Liver (tissue), 9 donors: ENCODE measurements around the gene TXNRD2. TPM values are rescaled to one million over a fixed set of nuclear protein-coding genes. Genes with fewer than 3 reads are reported as not detected.

ENCODE experiments used
- DNase-seq: peaks from one replicate; pipeline ENCODE4 v3.0.0-alpha.2; 2017; ENCODE audit warnings: low spot score
- H3K27ac ChIP-seq, 2 donors: one replicate each; pipeline ENCODE4 v1.7.0; 2013; ENCODE audit warnings: inconsistent platforms in 2 of 2, low read length in 2 of 2, control low read depth in 1 of 2, low read depth in 1 of 2, mild to moderate bottlenecking in 1 of 2
- H3K27me3 ChIP-seq, 4 donors: one replicate each; pipeline versions ENCODE4 v1.6.1 to v1.7.0; 2013; ENCODE audit warnings: low read length in 3 of 4, inconsistent platforms in 1 of 4, mild to moderate bottlenecking in 1 of 4, moderate library complexity in 1 of 4; ENCODE audit not compliant: control insufficient read depth in 4 of 4, insufficient read depth in 4 of 4
- H3K36me3 ChIP-seq, 4 donors: one replicate each; pipeline versions ENCODE4 v1.6.1 to v1.7.0; 2013; ENCODE audit warnings: low read length in 3 of 4, mild to moderate bottlenecking in 3 of 4, low read depth in 1 of 4, moderate library complexity in 1 of 4; ENCODE audit not compliant: control insufficient read depth in 4 of 4, insufficient read depth in 3 of 4
- H3K4me1 ChIP-seq, 4 donors: one replicate each; pipeline versions ENCODE4 v1.6.1 to v1.7.0; 2013; ENCODE audit warnings: low read length in 3 of 4, mild to moderate bottlenecking in 3 of 4, moderate library complexity in 1 of 4; ENCODE audit not compliant: control insufficient read depth in 4 of 4, insufficient read depth in 4 of 4
- H3K4me3 ChIP-seq, 3 donors: one replicate each; pipeline versions ENCODE4 v1.6.1 to v1.7.0; 2013; ENCODE audit warnings: low read length in 3 of 3, control low read depth in 1 of 3, low read depth in 1 of 3, mild to moderate bottlenecking in 1 of 3
- H3K9ac ChIP-seq, 2 donors: one replicate each; pipeline ENCODE4 v1.7.0; 2013; ENCODE audit warnings: low read length in 2 of 2, mild to moderate bottlenecking in 2 of 2, moderate library complexity in 2 of 2, control low read depth in 1 of 2, low read depth in 1 of 2
- H3K9me3 ChIP-seq, 4 donors: one replicate each; pipeline versions ENCODE4 v1.6.1 to v1.7.0; 2013; ENCODE audit warnings: low read length in 3 of 4; ENCODE audit not compliant: control insufficient read depth in 4 of 4
- EGR1 ChIP-seq, 2 donors: IDR thresholded peaks; 2 replicates each; pipeline ENCODE4 v1.6.1; 2016 to 2018; ENCODE audit warnings: antibody characterized with exemption in 2 of 2, low read depth in 2 of 2
- FOXA2 ChIP-seq: IDR thresholded peaks from 2 replicates; pipeline ENCODE4 v1.6.1; 2016; ENCODE audit warnings: antibody characterized with exemption
- GABPA ChIP-seq, 2 donors: IDR thresholded peaks in 1 of 2; conservative IDR thresholded peaks in 1 of 2; 2 replicates each; pipeline ENCODE4 v1.6.1; 2016; ENCODE audit warnings: antibody characterized with exemption in 2 of 2, mild to moderate bottlenecking in 1 of 2, moderate library complexity in 1 of 2
- HNF4A ChIP-seq, 2 donors: conservative IDR thresholded peaks; 2 replicates each; pipeline ENCODE4 v1.6.1; 2016; ENCODE audit warnings: antibody characterized with exemption in 2 of 2, mild to moderate bottlenecking in 2 of 2
- JUND ChIP-seq, 2 donors: IDR thresholded peaks; 2 replicates each; pipeline ENCODE4 v1.6.1; 2016; ENCODE audit warnings: antibody characterized with exemption in 2 of 2
- MAX ChIP-seq: IDR thresholded peaks from 2 replicates; pipeline ENCODE4 v1.6.1; 2016; ENCODE audit warnings: antibody characterized with exemption
- NR2F2 ChIP-seq: IDR thresholded peaks from 2 replicates; pipeline ENCODE4 v1.6.1; 2016; ENCODE audit warnings: antibody characterized with exemption
- RAD21 ChIP-seq, 2 donors: IDR thresholded peaks; 2 replicates each; pipeline ENCODE4 v1.6.1; 2016; ENCODE audit warnings: antibody characterized with exemption in 2 of 2, mild to moderate bottlenecking in 2 of 2
- RXRA ChIP-seq, 2 donors: IDR thresholded peaks; 2 replicates each; pipeline ENCODE4 v1.6.1; 2017 to 2018; ENCODE audit warnings: antibody characterized with exemption in 2 of 2, mild to moderate bottlenecking in 1 of 2
- SP1 ChIP-seq: IDR thresholded peaks from 2 replicates; pipeline ENCODE4 v1.6.1; 2018; ENCODE audit warnings: antibody characterized with exemption, mild to moderate bottlenecking
- TAF1 ChIP-seq: conservative IDR thresholded peaks from 2 replicates; pipeline ENCODE4 v1.6.1; 2016; ENCODE audit warnings: antibody characterized with exemption, mild to moderate bottlenecking
- WGBS: extraction: QIAGEN DNeasy Blood & Tissue Kit; methylation state at CpG from one replicate; pipeline ENCODE4 v1.1.7; 2013; 5-methylcytosine and 5-hydroxymethylcytosine counted together
- polyA plus RNA-seq, 2 donors: library from polyadenylated mRNA; stranded (reverse) in 1 of 2; unstranded in 1 of 2; fragments of 200-250 nt in 1 of 2; fragments of >200 nt in 1 of 2; fragmentation: Nextera tagmentation in 1 of 2; extraction: Ambion mirVana in 1 of 2; gene quantifications; one replicate each; pipeline versions ENCODE4 v1.2.1 to v1.2.3, GENCODE V29; 2013 to 2015
- total RNA-seq, 2 donors: library from RNA; depleted of rRNA; stranded (reverse); fragments of >200 nt; gene quantifications; one replicate each; pipeline ENCODE4 v1.2.3, GENCODE V29; 2014
- TF ChIP-seq, protein P1 (sequence below): fragments of 150-350 bp; IDR thresholded peaks from 2 replicates; pipeline ENCODE4 v1.5.1; 2017; ENCODE audit warnings: improper control_type of control experiment, low read depth, low read length; ENCODE audit not compliant: missing input control
- TF ChIP-seq, protein P2 (sequence below): IDR thresholded peaks from 2 replicates; pipeline ENCODE4 v1.6.1; 2016; ENCODE audit warnings: antibody characterized with exemption, mild to moderate bottlenecking
- donor health status: healthy.
- donor health status: healthy.
- donor health status: healthy.
- donor health status: healthy.
- donor health status: healthy.

TXNRD2 gene
- total and polyA plus RNA-seq, 4 donors: 22.2 to 41.3 (median 33.6) TPM

DNA sequence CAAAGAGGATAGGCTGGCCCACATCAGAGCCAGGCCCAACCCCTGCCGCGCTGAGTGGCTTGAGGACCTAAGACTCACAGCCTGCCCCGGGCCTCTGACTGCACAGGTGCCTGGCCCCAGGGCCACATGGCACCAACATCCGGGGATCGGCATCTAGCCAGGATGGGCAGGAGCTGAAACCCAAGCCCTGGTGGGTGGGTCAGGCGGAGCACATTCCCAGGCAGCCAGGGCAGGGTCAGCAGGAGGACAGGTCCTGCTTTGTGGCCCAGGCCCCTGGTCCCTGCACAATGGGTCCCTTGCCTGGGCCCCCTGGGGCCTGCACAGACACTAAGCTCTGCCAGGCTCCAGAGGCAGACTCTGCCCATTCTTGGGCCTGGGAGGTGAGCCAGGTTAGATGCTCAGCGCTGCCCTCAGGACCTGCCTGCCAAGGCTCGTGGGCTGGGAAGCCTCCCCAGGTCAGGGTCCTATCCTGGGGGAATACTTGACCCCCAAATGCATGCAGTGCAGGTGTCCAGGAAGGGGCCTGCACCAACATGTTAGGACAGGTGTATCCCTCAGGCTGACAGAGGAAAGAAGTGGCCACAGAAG lies 41.5 kb upstream of the TXNRD2 start:
- DNase-seq: no peak
- WGBS: 89% methylated on average over 8 of the region's 8 CpGs
- no peak for TF ChIP-seq EGR1 (IDR thresholded peaks at IDR 0.05; ENCODE audit: low read depth in 2 of 2)
- no peak for TF ChIP-seq RXRA (IDR thresholded peaks at IDR 0.05)
- no peak for TF ChIP-seq MAX
- no peak for TF ChIP-seq RAD21 (IDR thresholded peaks at IDR 0.05)
- Histone ChIP-seq H3K27me3 (no peaks in the 10 kb centered on the region), H3K9ac (no peak overlapping the region), H3K27ac (no peak overlapping the region), H3K9me3 (no peaks in the 10 kb centered on the region), H3K4me3 (no peak overlapping the region), H3K4me1 (peaks cover 2 to 20% (median 8%) of the 10 kb centered on the region in 4 donors), H3K36me3 (peaks cover 0 to 30% (median 4%) of the 10 kb centered on the region in 4 donors)

GRCh38 chr22:19981961-19982920 lies 40.6 kb upstream of the TXNRD2 start:
- Histone ChIP-seq H3K27me3 (no peaks in the 10 kb centered on the region), H3K9me3 (no peaks in the 10 kb centered on the region), H3K9ac (no peak overlapping the region), H3K36me3 (peaks cover 0 to 35% (median 4%) of the 10 kb centered on the region in 4 donors), H3K4me1 (peaks cover 2 to 13% (median 6%) of the 10 kb centered on the region in 4 donors), H3K4me3 (no peak overlapping the region), H3K27ac (no peak overlapping the region)
- no peak for TF ChIP-seq RXRA (IDR thresholded peaks at IDR 0.05)
- TF ChIP-seq GABPA (IDR thresholded peaks at IDR 0.05 in 1 of 2, conservative IDR thresholded peaks at IDR 0.05 in 1 of 2): no peak
- TF ChIP-seq RAD21 (IDR thresholded peaks at IDR 0.05): no peak
- TF ChIP-seq MAX: no peak
- TF ChIP-seq, protein P1, sequence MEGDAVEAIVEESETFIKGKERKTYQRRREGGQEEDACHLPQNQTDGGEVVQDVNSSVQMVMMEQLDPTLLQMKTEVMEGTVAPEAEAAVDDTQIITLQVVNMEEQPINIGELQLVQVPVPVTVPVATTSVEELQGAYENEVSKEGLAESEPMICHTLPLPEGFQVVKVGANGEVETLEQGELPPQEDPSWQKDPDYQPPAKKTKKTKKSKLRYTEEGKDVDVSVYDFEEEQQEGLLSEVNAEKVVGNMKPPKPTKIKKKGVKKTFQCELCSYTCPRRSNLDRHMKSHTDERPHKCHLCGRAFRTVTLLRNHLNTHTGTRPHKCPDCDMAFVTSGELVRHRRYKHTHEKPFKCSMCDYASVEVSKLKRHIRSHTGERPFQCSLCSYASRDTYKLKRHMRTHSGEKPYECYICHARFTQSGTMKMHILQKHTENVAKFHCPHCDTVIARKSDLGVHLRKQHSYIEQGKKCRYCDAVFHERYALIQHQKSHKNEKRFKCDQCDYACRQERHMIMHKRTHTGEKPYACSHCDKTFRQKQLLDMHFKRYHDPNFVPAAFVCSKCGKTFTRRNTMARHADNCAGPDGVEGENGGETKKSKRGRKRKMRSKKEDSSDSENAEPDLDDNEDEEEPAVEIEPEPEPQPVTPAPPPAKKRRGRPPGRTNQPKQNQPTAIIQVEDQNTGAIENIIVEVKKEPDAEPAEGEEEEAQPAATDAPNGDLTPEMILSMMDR: no peak
- no peak for TF ChIP-seq SP1
- no peak for TF ChIP-seq EGR1 (IDR thresholded peaks at IDR 0.05; ENCODE audit: low read depth in 2 of 2)
- TF ChIP-seq JUND (IDR thresholded peaks at IDR 0.05): no peak
- no peak for TF ChIP-seq FOXA2
- TF ChIP-seq NR2F2: no peak
- TF ChIP-seq HNF4A (conservative IDR thresholded peaks at IDR 0.05): no peak
- TF ChIP-seq TAF1: no peak
- TF ChIP-seq, protein P2, sequence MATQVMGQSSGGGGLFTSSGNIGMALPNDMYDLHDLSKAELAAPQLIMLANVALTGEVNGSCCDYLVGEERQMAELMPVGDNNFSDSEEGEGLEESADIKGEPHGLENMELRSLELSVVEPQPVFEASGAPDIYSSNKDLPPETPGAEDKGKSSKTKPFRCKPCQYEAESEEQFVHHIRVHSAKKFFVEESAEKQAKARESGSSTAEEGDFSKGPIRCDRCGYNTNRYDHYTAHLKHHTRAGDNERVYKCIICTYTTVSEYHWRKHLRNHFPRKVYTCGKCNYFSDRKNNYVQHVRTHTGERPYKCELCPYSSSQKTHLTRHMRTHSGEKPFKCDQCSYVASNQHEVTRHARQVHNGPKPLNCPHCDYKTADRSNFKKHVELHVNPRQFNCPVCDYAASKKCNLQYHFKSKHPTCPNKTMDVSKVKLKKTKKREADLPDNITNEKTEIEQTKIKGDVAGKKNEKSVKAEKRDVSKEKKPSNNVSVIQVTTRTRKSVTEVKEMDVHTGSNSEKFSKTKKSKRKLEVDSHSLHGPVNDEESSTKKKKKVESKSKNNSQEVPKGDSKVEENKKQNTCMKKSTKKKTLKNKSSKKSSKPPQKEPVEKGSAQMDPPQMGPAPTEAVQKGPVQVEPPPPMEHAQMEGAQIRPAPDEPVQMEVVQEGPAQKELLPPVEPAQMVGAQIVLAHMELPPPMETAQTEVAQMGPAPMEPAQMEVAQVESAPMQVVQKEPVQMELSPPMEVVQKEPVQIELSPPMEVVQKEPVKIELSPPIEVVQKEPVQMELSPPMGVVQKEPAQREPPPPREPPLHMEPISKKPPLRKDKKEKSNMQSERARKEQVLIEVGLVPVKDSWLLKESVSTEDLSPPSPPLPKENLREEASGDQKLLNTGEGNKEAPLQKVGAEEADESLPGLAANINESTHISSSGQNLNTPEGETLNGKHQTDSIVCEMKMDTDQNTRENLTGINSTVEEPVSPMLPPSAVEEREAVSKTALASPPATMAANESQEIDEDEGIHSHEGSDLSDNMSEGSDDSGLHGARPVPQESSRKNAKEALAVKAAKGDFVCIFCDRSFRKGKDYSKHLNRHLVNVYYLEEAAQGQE: no peak
- WGBS: 95% methylated on average over 16 of the region's 16 CpGs
- DNase-seq: no peak
